Kidney capillary endothelial cell (primary cell): ENCODE results near the gene CD164L2.

Experiments
- DNase-seq: peaks from one replicate; pipeline ENCODE4 v3.0.0-alpha.2; 2018; ENCODE audit warnings: low spot score

CD164L2 gene

DNA sequence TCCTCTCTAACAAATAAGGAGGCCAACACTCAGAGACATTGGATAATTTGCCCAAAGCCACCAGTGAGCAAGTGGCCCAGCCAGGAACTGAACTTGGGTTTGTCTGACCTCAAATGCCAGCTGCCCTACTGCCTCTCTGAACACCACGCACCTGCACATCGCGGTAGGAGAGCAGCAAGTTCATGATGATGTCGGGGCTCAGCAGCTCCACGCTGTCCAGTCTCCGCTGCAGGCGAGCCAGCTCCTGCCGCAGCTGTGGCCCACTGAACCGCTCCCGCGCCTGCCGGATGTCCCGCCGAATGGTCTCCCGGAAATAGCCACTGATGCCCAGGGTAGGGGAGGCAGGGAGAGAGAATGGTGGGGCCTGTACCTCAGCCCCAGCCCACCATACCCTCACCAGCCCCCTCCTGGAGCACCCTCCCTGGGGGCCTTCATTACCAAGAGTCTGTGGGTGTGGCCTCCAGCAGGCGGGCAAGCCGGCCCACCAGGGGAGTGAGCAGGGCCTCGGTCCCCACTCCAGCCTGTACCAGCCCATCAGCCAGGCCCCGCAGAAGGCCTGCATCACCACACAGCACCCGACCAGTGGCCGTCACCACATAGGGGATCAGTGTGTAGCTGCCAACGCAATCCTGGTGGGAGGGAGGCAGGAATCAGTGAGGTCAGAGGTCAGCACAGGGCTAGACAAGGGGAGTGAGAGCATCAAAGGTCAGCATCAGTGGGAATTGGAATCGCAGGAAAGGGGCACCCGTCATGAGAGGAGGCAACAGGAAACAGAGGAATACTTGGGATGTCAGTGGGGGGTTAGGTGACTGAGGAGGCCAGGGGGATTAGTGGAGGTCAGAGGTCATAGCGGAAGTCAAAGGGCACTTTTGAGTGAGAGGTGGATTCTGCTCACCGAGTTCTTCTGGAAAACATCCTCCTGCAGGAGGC is 19.1 kb downstream of the CD164L2 start:
- DNase-seq: no peak

DNA sequence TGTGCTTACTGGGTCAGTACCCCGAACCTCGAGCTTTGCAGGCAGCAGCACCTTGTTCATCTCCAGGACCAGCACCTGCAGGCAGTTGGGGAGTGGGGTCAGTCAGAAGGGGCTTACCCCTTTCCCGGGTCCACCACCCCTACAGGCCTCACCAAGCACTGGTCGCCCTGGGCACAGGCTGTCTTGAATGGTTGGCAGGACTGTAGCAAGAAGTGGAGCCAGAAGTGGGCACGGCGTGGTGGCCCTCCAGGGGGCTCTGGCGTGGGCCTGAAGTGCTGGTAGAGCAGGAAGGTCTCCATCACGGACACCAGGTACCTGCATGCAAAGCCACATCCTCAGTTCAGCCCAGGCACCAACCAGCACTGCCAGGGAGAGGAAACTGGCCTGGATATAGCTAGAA is 21.6 kb downstream of the CD164L2 start:
- DNase-seq: no peak

GRCh38 chr1:27361044-27361402 is 22.1 kb downstream of the CD164L2 start:
- DNase-seq: no peak

DNA sequence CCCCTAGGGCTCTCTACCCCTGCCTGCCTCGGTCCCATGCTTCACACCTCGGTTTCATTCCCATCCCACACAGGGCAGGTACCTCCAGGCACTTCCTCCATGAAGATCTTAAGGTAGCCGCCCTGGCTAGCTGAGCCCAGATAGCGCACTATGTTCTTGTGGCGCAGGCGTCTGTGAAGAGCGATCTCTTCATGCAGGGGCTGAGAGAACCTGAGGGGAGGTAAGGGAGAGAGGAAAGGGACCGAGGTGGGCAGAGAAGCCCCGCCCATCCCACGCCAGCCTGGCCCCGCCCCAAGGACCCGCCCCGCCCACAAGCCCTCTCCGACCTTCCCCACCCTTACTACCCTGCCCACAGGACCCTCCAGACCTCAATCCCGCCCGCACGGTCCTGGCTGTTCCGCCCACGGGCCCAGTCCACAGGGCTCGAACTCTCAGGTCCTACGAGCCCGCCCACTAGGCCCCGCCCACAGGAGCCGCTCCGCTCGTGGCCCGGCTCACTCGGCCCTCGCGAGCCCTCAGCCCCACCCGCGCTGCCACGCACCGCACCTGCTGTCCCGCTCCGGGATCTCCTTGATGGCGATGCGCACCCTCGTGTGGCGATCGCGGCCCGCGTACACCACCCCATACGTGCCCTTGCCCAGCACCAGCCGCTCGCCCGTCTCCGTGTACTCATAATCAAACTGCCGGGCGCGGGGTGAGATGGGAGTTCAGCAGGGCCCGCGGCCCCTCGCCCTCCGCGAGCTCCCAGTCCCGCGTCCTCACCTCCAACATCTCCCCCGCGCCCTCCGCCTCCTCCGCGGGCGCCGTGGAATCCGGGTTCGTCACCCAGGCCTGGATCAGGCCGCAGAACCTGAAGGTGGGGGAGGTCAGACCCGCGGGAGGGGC is 22.7 kb downstream of the CD164L2 start:
- DNase-seq: no peak

GRCh38 chr1:27359822-27360158 is 23.3 kb downstream of the CD164L2 start:
- DNase-seq: no peak

DNA sequence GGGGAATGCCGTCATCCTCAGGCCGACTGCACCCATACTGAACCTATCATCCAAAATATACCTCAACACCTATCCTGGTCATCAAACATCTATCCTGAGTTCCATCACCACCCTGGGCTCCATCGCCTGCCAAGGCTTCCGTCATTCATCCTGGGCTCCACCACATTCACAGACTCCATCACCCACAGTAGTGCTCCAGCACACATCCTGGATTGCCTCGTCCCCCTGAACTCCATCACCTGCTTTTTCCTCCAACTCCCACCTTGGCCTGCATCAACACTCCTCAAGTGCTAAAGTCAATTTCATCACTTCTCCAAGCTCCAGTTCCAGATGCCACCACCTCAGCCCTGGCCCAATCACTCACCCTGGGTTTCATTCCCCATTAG is 24.2 kb downstream of the CD164L2 start:
- no peak for DNase-seq

DNA sequence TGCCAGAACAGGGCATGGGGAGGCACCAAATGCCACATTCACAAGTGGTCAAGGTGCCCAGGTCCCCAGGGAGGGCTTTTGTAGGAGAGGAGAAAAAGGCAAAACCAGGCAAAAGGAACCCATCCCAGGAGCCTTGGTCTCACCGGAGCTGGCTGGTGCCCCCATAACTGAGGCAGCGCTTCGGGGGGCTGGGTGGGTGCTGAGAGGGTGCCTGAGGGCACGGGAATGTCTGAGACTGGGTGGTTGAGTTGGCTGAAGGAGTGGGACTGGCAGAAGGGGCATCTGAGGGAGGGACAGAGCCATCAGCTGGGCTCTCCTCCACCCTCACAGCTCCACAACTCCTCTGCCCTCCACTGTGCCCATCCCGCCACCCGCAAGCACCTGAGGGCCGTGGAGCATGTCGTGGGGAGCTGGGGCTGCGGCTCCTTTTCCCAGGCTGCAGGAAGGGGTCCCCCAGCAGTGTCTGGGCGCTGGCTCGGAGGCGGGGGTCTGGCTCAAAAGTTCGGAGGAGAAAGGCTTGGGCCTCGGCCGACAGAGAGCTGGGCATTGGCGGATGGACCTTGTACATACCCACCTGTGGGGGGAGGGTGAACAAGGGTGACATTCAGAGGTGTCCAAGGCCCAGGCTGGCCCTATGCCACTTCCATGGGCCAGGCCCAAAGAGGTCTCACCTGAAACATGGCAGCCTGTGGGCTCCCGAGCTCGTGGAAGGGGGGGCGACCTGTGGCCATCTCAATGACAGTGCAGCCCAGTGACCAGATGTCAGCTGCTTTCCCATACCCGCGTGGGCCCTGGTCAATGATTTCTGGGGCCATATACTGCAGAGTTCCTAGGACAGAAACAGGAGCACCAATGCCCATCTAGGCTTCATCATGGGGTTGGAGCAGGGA is 24.9 kb downstream of the CD164L2 start:
- no peak for DNase-seq

- peak; percentile 55 for DNase-seq
These were observed 25.7 kb downstream of the CD164L2 start for GRCh38 chr1:27357281-27358037.

- DNase-seq: no peak
These were observed 26.4 kb downstream of the CD164L2 start for GRCh38 chr1:27356619-27357280.

DNA sequence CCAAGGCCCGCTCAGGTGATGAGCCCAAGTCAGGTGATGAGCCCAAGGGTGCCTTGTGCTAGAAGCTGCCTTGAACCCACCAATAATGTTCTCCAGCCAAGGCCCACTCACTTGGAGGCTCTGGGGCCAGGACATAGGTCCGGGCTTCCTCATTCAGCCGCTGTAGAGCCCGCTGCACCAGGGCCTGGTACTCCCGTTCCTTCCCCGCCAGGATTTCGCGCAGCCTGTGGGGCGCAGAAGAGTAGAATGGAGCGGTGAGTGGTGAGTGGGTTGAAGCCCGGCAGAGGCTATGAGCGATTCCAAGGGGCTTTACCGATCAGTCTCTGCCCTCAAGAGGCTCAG is 26.9 kb downstream of the CD164L2 start:
- DNase-seq: no peak

DNA sequence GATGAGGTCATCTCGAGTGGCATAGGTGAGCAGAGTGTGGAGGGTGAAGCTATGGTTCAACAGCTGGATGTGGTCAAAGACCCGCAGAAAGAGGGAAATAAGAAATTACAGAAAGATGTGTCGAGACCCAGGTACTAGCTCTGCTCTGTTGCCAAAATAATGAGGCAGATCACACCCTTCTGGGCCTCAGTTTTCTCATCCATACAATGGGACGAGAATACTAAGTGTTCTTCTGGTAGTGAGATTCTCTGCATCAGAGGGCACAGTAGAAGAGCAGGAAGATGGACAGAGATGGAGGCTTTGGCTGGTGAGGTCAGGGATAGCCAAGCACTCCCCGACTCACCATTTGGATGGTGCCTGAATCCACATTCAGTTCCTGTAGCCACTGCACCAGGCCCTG is 27.4 kb downstream of the CD164L2 start:
- DNase-seq: no peak

DNA sequence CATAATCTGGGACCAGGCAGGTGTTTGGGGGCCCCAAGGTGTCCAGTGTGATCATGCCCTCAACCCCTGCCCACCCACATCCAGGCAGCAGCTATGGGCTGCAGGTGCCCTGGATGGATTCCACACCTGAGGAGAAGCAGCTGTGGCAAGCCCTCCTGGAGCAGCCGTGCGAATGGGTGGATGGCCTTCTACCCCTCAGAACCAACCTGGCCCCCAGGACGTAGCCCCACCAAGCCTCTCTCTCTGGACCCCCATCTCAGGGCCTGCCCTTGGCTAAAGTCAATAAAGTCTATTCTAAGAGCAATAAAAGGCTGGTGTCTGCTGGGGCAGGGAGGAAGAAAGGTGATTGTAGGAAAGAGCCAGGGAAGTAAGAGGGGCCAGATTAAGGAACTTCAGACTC is 29.5 kb downstream of the CD164L2 start:
- DNase-seq: no peak

DNA sequence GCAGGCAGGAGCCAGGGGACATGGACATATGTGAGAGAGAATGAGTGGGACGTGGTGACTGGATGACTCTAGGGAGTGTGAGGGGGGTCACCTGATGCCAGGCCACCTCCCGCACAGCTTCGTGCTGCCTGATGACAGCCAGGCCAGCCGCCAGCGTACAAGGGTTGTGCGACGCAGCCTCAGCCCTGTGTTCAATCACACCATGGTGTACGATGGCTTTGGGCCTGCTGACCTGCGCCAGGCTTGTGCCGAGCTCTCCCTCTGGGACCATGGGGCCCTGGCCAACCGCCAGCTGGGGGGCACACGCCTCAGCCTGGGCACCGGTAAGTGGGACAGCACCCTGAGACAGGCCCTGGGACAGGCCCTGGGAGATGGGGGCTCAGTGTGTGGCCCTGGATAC is 30.0 kb downstream of the CD164L2 start:
- no peak for DNase-seq

DNA sequence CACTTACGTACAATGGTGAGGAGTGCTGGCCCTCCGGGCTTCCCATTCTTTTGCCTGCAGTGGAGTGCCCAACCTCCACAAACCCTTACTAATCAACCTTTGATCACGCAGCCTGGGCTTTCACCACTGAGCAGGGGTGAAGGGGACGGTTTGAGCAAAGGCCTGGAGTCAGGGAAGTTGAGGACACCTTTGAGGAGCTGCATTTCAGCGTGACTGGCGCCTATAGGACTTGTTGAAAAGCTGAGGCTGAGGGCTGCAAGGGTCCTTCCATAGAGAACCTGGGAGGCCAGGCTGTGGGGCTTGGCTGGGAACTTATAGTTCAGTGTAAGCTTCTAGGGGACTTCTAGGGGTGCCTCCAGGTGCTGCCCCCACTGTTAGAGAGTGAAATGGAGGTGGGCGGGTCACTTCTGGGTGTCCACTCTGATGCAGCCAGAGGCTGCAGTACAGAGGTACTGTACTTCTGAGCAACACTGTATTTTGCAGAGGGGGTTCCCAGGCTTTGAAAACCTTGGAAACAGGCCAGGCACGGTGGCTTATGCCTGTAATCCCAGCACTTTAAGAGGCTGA is 31.5 kb downstream of the CD164L2 start:
- no peak for DNase-seq

- DNase-seq: no peak
These were observed 32.2 kb downstream of the CD164L2 start for GRCh38 chr1:27350663-27351540.

- peak; percentile 46 for DNase-seq
These were observed 33.1 kb downstream of the CD164L2 start for GRCh38 chr1:27349784-27350662.

GRCh38 chr1:27348861-27349783 is 34.0 kb downstream of the CD164L2 start:
- DNase-seq: no peak
